Lung (tissue), 12 donors: Measurements from ENCODE around the gene KCNMA1. TPM values are rescaled to one million over a fixed set of nuclear protein-coding genes. Genes with fewer than 3 reads are reported as not detected.

ENCODE experiments used
- ATAC-seq: fragments of 200-7000 bp; cut with Tn5 transposase; one replicate; pipeline ENCODE4 v1.9.1; 2020; ENCODE audit warnings: moderate number of reproducible peaks; ENCODE audit not compliant: insufficient read depth, low FRiP score
- DNase-seq, 3 donors: peaks; one replicate each; pipeline ENCODE4 v3.0.0-alpha.2; 2013 to 2017
- H3K27ac ChIP-seq, 2 donors: one replicate each; pipeline ENCODE4 v1.5.1; 2013; ENCODE audit warnings: mild to moderate bottlenecking in 2 of 2, moderate library complexity in 2 of 2, control low read depth in 1 of 2, inconsistent platforms in 1 of 2, low read depth in 1 of 2, low read length in 1 of 2
- H3K27me3 ChIP-seq, 3 donors: one replicate each; pipeline ENCODE4 v1.5.1; 2013; ENCODE audit warnings: low read length in 2 of 3; ENCODE audit not compliant: control insufficient read depth in 3 of 3, insufficient read depth in 3 of 3
- H3K36me3 ChIP-seq, 4 donors: one replicate each; pipeline ENCODE4 v1.5.1; 2013; ENCODE audit warnings: low read length in 4 of 4, mild to moderate bottlenecking in 1 of 4, moderate library complexity in 1 of 4; ENCODE audit not compliant: control insufficient read depth in 4 of 4, insufficient read depth in 4 of 4
- H3K4me1 ChIP-seq, 5 donors: one replicate each; pipeline ENCODE4 v1.5.1; 2013; ENCODE audit warnings: low read length in 5 of 5, mild to moderate bottlenecking in 2 of 5, moderate library complexity in 1 of 5; ENCODE audit not compliant: control insufficient read depth in 5 of 5, insufficient read depth in 5 of 5
- H3K4me3 ChIP-seq: one replicate; pipeline ENCODE4 v1.5.1; 2013; ENCODE audit warnings: mild to moderate bottlenecking, control low read depth, moderate library complexity
- H3K9ac ChIP-seq, 2 donors: one replicate each; pipeline ENCODE4 v1.5.1; 2013; ENCODE audit warnings: low read length in 2 of 2, control low read depth in 1 of 2; ENCODE audit not compliant: insufficient read depth in 1 of 2
- H3K9me3 ChIP-seq, 4 donors: one replicate each; pipeline ENCODE4 v1.5.1; 2013; ENCODE audit warnings: low read length in 3 of 4, mild to moderate bottlenecking in 1 of 4, moderate library complexity in 1 of 4; ENCODE audit not compliant: control insufficient read depth in 4 of 4, insufficient read depth in 3 of 4
- CTCF ChIP-seq: IDR thresholded peaks from 2 replicates; pipeline ENCODE4 v1.5.1; 2012; ENCODE audit warnings: mild to moderate bottlenecking; ENCODE audit errors: control extremely low read depth, extremely low read depth
- WGBS, 2 donors: extraction: QIAGEN DNeasy Blood & Tissue Kit; methylation state at CpG; one replicate each; pipeline ENCODE4 v1.1.7; 2013; 5-methylcytosine and 5-hydroxymethylcytosine counted together
- polyA plus RNA-seq, 2 donors: library from polyadenylated mRNA; stranded (reverse); fragments of 200-250 nt; gene quantifications; one replicate each; pipeline ENCODE4 v1.2.1, GENCODE V29; 2013
- total RNA-seq, 2 donors: library from RNA; depleted of rRNA in 1 of 2; stranded (reverse); fragments of >200 nt in 1 of 2; gene quantifications; one replicate each; pipeline ENCODE4 v1.2.1, GENCODE V29; 2014 to 2021
- donor health status: control.
- donor health status: control.
- donor health status: Bipolar disorder and iron deficiency.
- donor health status: healthy.
- donor health status: DM: yes; HTN: yes; CAD: no.

Gene KCNMA1
- total and polyA plus RNA-seq, 4 donors: 3.8 to 13.0 (median 5.5) TPM

- ATAC-seq (no peak), DNase-seq (no peak)
- WGBS, 2 donors: 93 to 94% methylated on average over 2 of the region's 2 CpGs
- no peaks in the 10 kb centered on the region for H3K36me3 ChIP-seq
- no peak overlapping the region for H3K9ac ChIP-seq
- peaks cover 0 to 3% (median 0%) of the 10 kb centered on the region in 5 donors for H3K4me1 ChIP-seq
- TF ChIP-seq CTCF: no peak
- no peak overlapping the region for H3K27ac ChIP-seq
- H3K4me3 ChIP-seq: no peak overlapping the region
- H3K27me3 ChIP-seq: peaks cover 0 to 5% (median 2%) of the 10 kb centered on the region in 3 donors
- peaks cover 0 to 2% (median 0%) of the 10 kb centered on the region in 4 donors for H3K9me3 ChIP-seq
These were observed 241.3 kb downstream of the KCNMA1 start for GRCh38 chr10:77396290-77396689.

GRCh38 chr10:77393821-77394501 is 243.6 kb downstream of the KCNMA1 start:
- Histone ChIP-seq H3K4me1 (peaks cover 0 to 2% (median 0%) of the 10 kb centered on the region in 5 donors), H3K4me3 (no peak overlapping the region), H3K27me3 (peaks cover 0 to 5% (median 2%) of the 10 kb centered on the region in 3 donors), H3K9me3 (no peaks in the 10 kb centered on the region), H3K9ac (no peak overlapping the region), H3K36me3 (no peaks in the 10 kb centered on the region), H3K27ac (no peak overlapping the region)
- DNase-seq (no peak), ATAC-seq (no peak)
- WGBS, 2 donors: 93 to 94% methylated on average over 9 of the region's 9 CpGs
- TF ChIP-seq CTCF: no peak

DNA sequence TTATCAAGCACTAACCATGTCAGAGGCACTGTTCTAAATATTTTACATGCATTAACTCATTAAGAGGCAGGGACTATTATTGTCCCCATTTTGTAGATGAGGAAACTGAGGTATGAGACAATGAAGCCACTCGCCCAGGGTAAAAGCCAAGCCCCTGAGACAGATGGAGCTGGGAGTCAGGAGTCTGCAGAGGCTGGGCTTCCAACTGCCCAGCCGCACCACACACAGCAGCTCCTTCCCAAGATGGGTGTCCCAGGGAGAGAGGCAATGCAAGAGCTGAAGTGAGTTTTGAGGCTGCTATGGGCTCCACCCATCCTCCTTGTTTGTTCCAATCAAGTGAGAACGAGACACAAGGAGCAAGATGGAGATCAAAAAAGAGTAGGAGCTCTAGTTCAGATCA is 244.2 kb downstream of the KCNMA1 start:
- no peak for TF ChIP-seq CTCF
- ATAC-seq: no peak
- DNase-seq: no peak
- peaks cover 0 to 5% (median 2%) of the 10 kb centered on the region in 3 donors for H3K27me3 ChIP-seq
- no peaks in the 10 kb centered on the region for H3K36me3 ChIP-seq
- H3K9me3 ChIP-seq: no peaks in the 10 kb centered on the region
- H3K9ac ChIP-seq: no peak overlapping the region
- H3K27ac ChIP-seq: no peak overlapping the region
- H3K4me3 ChIP-seq: no peak overlapping the region
- peaks cover 0 to 2% (median 0%) of the 10 kb centered on the region in 5 donors for H3K4me1 ChIP-seq
- 92 to 93% methylated on average over 3 of the region's 3 CpGs for WGBS, 2 donors

DNA sequence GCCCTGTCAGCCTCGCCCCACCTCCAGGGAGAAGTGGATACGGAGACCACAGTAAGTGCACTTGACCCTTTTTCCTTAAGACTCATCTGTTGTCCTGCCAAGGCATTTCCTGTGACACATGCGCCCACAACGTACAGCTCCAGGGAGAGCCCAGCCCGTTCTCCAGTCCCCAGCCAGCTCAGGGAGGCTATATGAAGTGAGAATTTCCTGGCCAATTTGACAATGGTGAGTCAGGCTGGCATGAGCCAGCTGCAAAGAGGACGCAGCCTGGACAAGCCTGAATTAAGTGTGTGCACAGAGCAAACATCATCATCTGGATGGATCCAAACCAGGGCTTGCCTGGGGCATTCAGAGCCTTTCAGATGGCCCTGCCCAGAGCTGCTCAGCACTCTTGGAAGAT is 244.8 kb downstream of the KCNMA1 start:
- peak; percentile 63 for ATAC-seq
- TF ChIP-seq CTCF: no peak
- Histone ChIP-seq H3K36me3 (no peaks in the 10 kb centered on the region), H3K4me1 (peaks cover 0 to 2% (median 0%) of the 10 kb centered on the region in 5 donors), H3K9me3 (no peaks in the 10 kb centered on the region), H3K27ac (no peak overlapping the region), H3K9ac (no peak overlapping the region), H3K4me3 (no peak overlapping the region), H3K27me3 (peaks cover 0 to 5% (median 2%) of the 10 kb centered on the region in 3 donors)
- 35 to 52% methylated on average over 6 of the region's 6 CpGs for WGBS, 2 donors
- peak in 1 of 3 donors; percentile 10 for DNase-seq
